GM12892 (cell line): Measurements from ENCODE around the gene PAPOLG.
A peak's percentile ranks its signal among the peaks of the same experiment; 100 is the strongest.

ENCODE experiments used
- POLR2A ChIP-seq: IDR thresholded peaks from 2 replicates; pipeline ENCODE4 v1.6.1; 2011; ENCODE audit warnings: low read depth, low read length, control low read depth
- POLR2AphosphoS5 ChIP-seq: IDR thresholded peaks from 2 replicates; pipeline ENCODE4 v1.6.1; 2011; ENCODE audit warnings: low read depth, low read length, control low read depth
- TAF1 ChIP-seq: IDR thresholded peaks from 2 replicates; pipeline ENCODE4 v1.6.1; 2011; ENCODE audit warnings: low read depth, mild to moderate bottlenecking, control low read depth, low read length, borderline replicate concordance

- TF ChIP-seq POLR2AphosphoS5 (no peak), POLR2A (peak; percentile 42; the same call in 1 of the 2 replicates), TAF1 (no peak)
Observed at GRCh38 chr2:60806988-60807681, 51.1 kb downstream of the PAPOLG start.
